ENCODE data around the gene C8B. TPM values are rescaled to one million over a fixed set of nuclear protein-coding genes. Genes with fewer than 3 reads are reported as not detected.

C8B gene
- total RNA-seq, 1 experiment from 2014 or later = not detected

DNA sequence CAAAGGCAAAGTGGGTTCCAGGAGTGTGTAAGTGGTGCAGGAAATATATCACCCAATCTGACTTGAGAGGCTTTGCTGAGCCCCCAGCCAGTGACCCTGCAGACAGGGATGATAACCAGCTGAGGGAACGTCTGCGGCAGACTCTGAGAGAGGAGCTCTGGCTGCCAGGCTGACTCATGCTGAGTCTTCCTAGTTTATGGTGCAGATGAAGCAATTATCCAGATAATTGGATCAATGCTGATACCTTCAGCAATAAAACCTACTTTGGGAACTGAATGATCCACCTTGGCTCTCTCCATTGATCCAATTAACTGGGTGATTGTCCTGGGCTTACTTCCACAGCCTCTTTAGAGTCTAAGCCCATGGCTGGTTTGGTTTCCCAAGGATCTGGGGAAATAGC is 7.3 kb downstream of the C8B start:
- H3K9me3 ChIP-seq (ENCODE audit: insufficient read depth, low read depth) = no peaks in the 10 kb centered on the region
- POLR2A ChIA-PET (ENCODE audit: unreplicated experiment) = no interaction called here

DNA sequence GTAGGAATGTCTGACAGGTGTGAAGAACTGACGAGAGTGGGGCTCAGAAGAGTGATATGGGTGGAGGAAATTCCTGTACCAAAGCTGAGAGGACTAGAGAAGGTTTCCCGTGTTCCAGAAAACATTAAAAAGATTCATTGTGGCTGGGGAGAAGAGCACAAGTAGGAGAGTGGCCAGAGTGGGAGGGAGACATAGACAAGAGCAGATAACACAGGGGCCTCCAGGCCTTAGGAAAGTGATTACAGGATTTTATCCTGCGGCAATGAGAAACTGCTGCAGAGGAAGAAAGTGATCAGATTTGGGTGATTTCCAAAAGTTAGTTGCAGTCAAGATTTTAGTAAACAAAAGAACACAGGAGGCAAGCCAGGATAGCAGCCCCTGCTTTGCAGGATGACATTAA is 7.9 kb downstream of the C8B start:
- no peaks in the 10 kb centered on the region for H3F3A ChIP-seq (ENCODE audit: insufficient read depth, low read depth)
- ChIA-PET POLR2A (ENCODE audit: unreplicated experiment) (no interaction called here), CTCF (no interaction called here)
- peaks cover 45% of the 10 kb centered on the region for H3K27me3 ChIP-seq (ENCODE audit: insufficient read depth, low read depth)
- no peaks in the 10 kb centered on the region for H3K36me3 ChIP-seq (ENCODE audit: low read depth)
- no TSS peak for BruUV-seq (replicated peaks)
- intact Hi-C loops (cut with micrococcal nuclease; ENCODE audit: unreplicated experiment) = no loop called here
- H3K27ac ChIP-seq = no peak overlapping the region
- H3K4me1 ChIP-seq (replicated peaks; ENCODE audit: insufficient read depth) = no peaks in the 10 kb centered on the region
- no peak overlapping the region for H2AFZ ChIP-seq
- H3K79me2 ChIP-seq (ENCODE audit: low read depth) = no peaks in the 10 kb centered on the region
- H3K4me3 ChIP-seq = no peak overlapping the region
- H3K9me2 ChIP-seq (ENCODE audit: insufficient read depth) = no peaks in the 10 kb centered on the region
- H3K4me2 ChIP-seq = no peak overlapping the region
- DNase-seq = no peak
- H4K20me1 ChIP-seq (ENCODE audit: insufficient read depth) = no peaks in the 10 kb centered on the region
- H3K9me3 ChIP-seq (ENCODE audit: insufficient read depth, low read depth) = no peaks in the 10 kb centered on the region
- no peak for TF ChIP-seq CTCF (conservative IDR thresholded peaks at IDR 0.05)

More for the DNA sequence above, 7.3 kb downstream of the C8B start:
- no peak overlapping the region for H3K4me3 ChIP-seq
- no peak for TF ChIP-seq EZH2 (IDR thresholded peaks at IDR 0.05; ENCODE audit: low read depth)
- no peak for TF ChIP-seq CTCF (conservative IDR thresholded peaks at IDR 0.05)
- H3K4me1 ChIP-seq (replicated peaks; ENCODE audit: insufficient read depth) = no peaks in the 10 kb centered on the region
- CTCF ChIA-PET = no interaction called here
- no peak overlapping the region for H3K4me2 ChIP-seq
- H2AFZ ChIP-seq = no peak overlapping the region
- no peak for DNase-seq
- no peaks in the 10 kb centered on the region for H3K79me2 ChIP-seq (ENCODE audit: low read depth)
- no TSS peak for BruUV-seq (replicated peaks)
- no peaks in the 10 kb centered on the region for H3K36me3 ChIP-seq (ENCODE audit: low read depth)
- intact Hi-C loops (cut with micrococcal nuclease; ENCODE audit: unreplicated experiment) = no loop called here
- H3F3A ChIP-seq (ENCODE audit: insufficient read depth, low read depth) = no peaks in the 10 kb centered on the region
- no peaks in the 10 kb centered on the region for H4K20me1 ChIP-seq (ENCODE audit: insufficient read depth)
- H3K9me2 ChIP-seq (ENCODE audit: insufficient read depth) = no peaks in the 10 kb centered on the region
- H3K27me3 ChIP-seq (ENCODE audit: insufficient read depth, low read depth) = peaks cover 41% of the 10 kb centered on the region
- no peak overlapping the region for H3K27ac ChIP-seq

DNA sequence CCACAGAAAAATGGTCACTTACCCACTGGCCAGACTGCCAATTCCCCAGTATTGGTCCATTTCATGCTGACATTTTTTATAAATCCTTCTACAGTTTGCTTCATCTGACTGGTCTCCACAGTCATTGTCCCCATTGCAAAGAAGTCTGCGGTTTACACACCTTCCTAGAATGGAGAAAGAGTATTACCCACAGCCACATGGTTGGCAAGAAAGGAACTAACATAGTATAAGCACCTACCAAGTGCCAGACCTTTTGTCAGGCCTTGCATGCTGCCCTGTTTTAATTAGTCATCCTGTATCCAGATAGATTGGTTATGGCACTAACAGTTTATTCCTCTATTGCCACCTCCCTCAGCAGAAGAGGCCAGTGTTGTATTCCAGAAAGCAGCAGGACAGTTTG is 11.2 kb downstream of the C8B start:
- Histone ChIP-seq H3K27me3 (ENCODE audit: insufficient read depth, low read depth) (peaks cover 52% of the 10 kb centered on the region), H4K20me1 (ENCODE audit: insufficient read depth) (no peaks in the 10 kb centered on the region), H3K79me2 (ENCODE audit: low read depth) (no peaks in the 10 kb centered on the region), H3K9me2 (ENCODE audit: insufficient read depth) (no peaks in the 10 kb centered on the region), H3K36me3 (ENCODE audit: low read depth) (no peaks in the 10 kb centered on the region), H3K4me2 (no peak overlapping the region), H3K4me3 (no peak overlapping the region), H3K27ac (no peak overlapping the region), H2AFZ (no peak overlapping the region), H3K9me3 (ENCODE audit: insufficient read depth, low read depth) (no peaks in the 10 kb centered on the region), H3F3A (ENCODE audit: insufficient read depth, low read depth) (no peaks in the 10 kb centered on the region), H3K4me1 (replicated peaks; ENCODE audit: insufficient read depth) (no peaks in the 10 kb centered on the region)
- intact Hi-C loops (cut with micrococcal nuclease; ENCODE audit: unreplicated experiment) = no loop called here
- BruUV-seq (replicated peaks) = no TSS peak
- CTCF ChIA-PET = no interaction called here
- POLR2A ChIA-PET (ENCODE audit: unreplicated experiment) = no interaction called here
- TF ChIP-seq EZH2 (IDR thresholded peaks at IDR 0.05; ENCODE audit: low read depth) (no peak), CTCF (conservative IDR thresholded peaks at IDR 0.05) (no peak)
- no peak for DNase-seq

Data from PC-9 (cell line).